Measurements from ENCODE around the gene TMEM145. TPM values are rescaled to one million over a fixed set of nuclear protein-coding genes. Genes with fewer than 3 reads are reported as not detected.

TMEM145 gene
- total RNA-seq, 1 donor from 2014 or later: not detected

DNA sequence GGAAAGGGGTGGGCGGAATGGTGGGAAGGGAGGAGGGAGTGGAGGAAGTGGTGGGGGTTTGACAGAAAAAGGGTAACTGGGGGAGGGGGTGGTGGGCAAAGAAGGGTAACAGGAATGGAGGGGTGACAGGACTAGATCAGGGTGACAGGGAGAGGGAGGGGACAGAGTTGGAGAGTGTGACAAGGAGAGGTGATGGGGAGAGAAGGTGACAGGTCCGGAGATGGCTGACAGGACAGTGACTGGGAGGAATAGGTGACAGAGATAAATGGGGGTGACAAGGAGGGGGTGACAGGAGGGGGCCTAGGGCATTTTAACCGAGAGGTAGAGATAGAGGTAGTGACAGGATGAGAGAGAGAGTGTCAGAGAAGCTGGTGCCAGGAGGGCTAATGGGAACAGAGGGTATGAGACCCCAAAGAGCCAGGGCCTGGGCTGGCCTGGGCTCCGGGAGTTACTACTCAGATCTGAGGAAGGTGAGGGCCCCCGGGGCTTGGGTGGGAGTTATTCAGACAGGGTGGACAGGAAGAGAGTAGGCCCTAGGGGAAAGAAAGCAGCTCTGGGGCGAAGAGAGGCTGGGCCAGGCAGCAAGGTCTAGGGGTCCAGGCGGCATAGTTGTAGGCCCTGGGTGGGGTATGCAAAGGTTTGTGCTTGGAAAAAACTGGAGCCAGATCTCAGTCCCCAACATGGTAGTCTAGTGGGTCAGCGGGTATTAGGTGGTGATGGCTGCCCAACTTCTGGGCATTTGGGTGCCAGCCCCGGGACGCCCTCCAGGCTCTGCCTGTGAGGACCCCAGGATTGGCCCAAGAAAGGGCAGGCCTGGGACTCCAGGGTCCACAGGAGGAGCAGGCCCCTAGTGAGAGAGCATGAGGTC is 43.4 kb upstream of the TMEM145 start:
- peak overlapping the region; percentile 61 for H3K4me3 ChIP-seq

DNA sequence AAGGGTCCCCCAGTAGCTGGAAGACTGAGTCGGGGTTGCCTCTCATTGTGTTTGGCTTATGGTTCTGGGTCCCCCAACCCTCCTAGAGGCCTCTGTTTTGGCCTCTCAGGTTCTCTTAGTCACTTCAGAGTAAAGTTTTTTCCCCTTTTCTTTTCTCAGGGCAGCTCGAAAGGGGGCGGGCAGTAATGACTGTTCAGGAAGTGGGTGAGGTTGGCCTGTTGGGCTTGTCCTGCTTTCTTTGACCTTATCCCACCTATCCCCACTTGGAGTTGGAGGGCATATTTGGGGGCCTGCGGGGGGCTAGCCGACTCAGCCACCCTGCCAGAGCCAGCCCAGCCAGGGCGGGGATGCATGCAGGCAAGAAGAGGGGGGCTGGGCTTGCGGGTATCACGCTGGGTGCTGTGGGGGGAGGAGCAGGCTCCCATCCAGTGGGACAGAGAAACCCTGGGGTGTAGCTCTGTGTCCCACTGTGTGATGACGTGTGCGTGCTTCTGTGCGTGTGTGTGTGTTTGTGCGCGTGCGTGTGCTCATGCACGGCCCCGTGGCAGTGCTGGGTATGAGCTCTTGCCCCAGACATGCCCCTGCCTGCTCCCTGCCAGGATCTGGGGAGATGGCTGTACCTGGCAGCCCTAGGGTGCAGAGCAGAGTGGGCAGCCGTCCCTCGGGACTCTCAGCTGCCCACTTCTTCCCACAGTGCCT is 42.6 kb upstream of the TMEM145 start:
- intact Hi-C loops (cut with DNase I): no loop called here
- TF ChIP-seq, protein P1, sequence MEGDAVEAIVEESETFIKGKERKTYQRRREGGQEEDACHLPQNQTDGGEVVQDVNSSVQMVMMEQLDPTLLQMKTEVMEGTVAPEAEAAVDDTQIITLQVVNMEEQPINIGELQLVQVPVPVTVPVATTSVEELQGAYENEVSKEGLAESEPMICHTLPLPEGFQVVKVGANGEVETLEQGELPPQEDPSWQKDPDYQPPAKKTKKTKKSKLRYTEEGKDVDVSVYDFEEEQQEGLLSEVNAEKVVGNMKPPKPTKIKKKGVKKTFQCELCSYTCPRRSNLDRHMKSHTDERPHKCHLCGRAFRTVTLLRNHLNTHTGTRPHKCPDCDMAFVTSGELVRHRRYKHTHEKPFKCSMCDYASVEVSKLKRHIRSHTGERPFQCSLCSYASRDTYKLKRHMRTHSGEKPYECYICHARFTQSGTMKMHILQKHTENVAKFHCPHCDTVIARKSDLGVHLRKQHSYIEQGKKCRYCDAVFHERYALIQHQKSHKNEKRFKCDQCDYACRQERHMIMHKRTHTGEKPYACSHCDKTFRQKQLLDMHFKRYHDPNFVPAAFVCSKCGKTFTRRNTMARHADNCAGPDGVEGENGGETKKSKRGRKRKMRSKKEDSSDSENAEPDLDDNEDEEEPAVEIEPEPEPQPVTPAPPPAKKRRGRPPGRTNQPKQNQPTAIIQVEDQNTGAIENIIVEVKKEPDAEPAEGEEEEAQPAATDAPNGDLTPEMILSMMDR (IDR thresholded peaks at IDR 0.05): no peak
- no peaks in the 10 kb centered on the region for H3K9me3 ChIP-seq
- peak overlapping the region; percentile 92 for H3K27ac ChIP-seq
- H3K4me3 ChIP-seq: peak overlapping the region; percentile 61
- DNase-seq: peak; percentile 81
- no peaks in the 10 kb centered on the region for H3K27me3 ChIP-seq (ENCODE audit: low read depth)
- peak; percentile 0 to 4 for ATAC-seq
- H3K36me3 ChIP-seq: peaks cover 35% of the 10 kb centered on the region
- H3K4me1 ChIP-seq: peaks cover 35% of the 10 kb centered on the region

More for the DNA sequence above, 43.4 kb upstream of the TMEM145 start:
- TF ChIP-seq, protein P1 (IDR thresholded peaks at IDR 0.05): no peak
- H3K27ac ChIP-seq: peak overlapping the region; percentile 92
- intact Hi-C loops (cut with DNase I): no loop called here
- H3K9me3 ChIP-seq: no peaks in the 10 kb centered on the region
- H3K27me3 ChIP-seq (ENCODE audit: low read depth): no peaks in the 10 kb centered on the region
- H3K36me3 ChIP-seq: peaks cover 29% of the 10 kb centered on the region
- H3K4me1 ChIP-seq: peaks cover 28% of the 10 kb centered on the region
- ATAC-seq (no peak), DNase-seq (no peak)

DNA sequence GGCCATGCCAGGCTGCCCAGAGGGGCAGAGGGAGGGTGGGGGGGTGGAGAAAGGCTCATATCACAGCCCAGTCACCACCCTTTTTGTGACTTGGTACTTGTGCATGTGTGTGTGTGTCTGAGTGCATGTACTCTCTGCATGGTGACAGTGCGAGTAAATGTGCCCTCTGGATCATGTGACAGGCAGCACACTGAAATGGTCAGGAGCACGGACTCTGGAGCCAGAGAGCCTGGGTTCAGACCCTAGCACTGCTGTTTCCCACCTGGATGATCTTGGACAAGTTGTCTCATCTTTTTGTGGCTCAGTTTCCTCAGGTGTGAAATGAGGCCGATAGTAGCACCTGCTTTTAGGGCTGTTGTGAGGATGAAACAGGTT is 42.1 kb upstream of the TMEM145 start:
- intact Hi-C loops (cut with DNase I): no loop called here
- Histone ChIP-seq H3K36me3 (peaks cover 35% of the 10 kb centered on the region), H3K4me1 (peaks cover 41% of the 10 kb centered on the region), H3K27ac (peak overlapping the region; percentile 92), H3K27me3 (ENCODE audit: low read depth) (no peaks in the 10 kb centered on the region), H3K9me3 (no peaks in the 10 kb centered on the region), H3K4me3 (peak overlapping the region; percentile 61)
- DNase-seq: no peak
- TF ChIP-seq, protein P1 (IDR thresholded peaks at IDR 0.05): no peak
- ATAC-seq: no peak

DNA sequence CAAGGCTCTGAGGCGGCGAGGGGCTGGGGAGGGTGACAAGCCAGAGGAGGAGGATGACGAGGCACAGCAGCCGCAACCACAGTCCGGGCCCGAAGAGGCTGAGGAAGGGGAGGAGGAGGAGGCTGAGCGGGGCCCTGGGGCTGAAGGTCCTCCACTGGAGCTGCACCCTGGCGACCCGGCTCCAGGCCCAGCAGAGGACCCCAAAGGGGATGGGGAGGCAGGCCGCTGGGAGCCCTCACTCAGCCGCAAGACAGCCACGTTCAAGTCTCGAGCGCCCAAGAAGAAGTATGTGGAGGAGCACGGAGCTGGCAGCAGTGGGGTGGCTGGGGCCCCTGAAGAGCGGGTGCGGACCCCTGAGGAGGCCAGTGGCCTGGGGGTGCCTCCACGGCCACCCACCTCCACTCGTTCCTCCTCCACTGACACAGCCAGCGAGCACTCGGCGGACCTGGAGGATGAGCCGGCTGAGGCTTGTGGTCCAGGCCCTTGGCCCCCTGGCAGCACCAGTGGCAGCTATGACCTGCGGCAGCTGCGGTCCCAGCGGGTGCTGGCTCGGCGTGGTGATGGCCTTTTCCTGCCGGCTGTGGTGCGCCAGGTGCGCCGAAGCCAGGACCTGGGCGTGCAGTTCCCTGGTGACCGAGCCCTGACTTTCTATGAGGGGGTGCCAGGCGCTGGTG is 41.1 kb upstream of the TMEM145 start:
- H3K9me3 ChIP-seq: no peaks in the 10 kb centered on the region
- intact Hi-C loops (cut with DNase I): no loop called here
- peaks cover 35% of the 10 kb centered on the region for H3K36me3 ChIP-seq
- ATAC-seq: no peak
- H3K27ac ChIP-seq: peak overlapping the region; percentile 92
- peaks cover 48% of the 10 kb centered on the region for H3K4me1 ChIP-seq
- H3K4me3 ChIP-seq: no peak overlapping the region
- TF ChIP-seq, protein P1 (IDR thresholded peaks at IDR 0.05): no peak
- H3K27me3 ChIP-seq (ENCODE audit: low read depth): no peaks in the 10 kb centered on the region
- no peak for DNase-seq

DNA sequence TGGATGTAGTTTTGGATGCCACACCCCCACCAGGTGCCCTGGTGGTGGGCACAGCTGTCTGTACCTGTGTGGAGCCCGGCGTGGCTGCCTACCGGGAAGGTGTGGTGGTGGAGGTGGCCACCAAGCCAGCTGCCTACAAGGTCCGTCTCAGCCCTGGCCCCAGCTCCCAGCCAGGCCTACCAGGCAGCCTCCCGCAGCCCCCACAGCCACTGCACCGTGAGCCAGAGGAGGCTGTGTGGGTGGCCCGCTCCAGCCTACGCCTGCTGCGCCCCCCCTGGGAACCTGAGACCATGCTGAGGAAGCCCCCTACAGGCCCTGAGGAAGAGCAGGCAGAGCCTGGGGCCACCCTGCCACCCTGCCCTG is 40.6 kb upstream of the TMEM145 start:
- TF ChIP-seq, protein P1 (IDR thresholded peaks at IDR 0.05): no peak
- Histone ChIP-seq H3K27ac (no peak overlapping the region), H3K9me3 (no peaks in the 10 kb centered on the region), H3K4me3 (no peak overlapping the region), H3K4me1 (peaks cover 52% of the 10 kb centered on the region), H3K36me3 (peaks cover 35% of the 10 kb centered on the region), H3K27me3 (ENCODE audit: low read depth) (no peaks in the 10 kb centered on the region)
- ATAC-seq (no peak), DNase-seq (no peak)
- intact Hi-C loops (cut with DNase I): no loop called here
